BJ (cell line): Measurements from ENCODE around the gene TCF20. TPM values are rescaled to one million over a fixed set of nuclear protein-coding genes. Genes with fewer than 3 reads are reported as not detected.

ENCODE experiments used
- CTCF ChIA-PET: fragments of 350-600 bp; formaldehyde crosslinking; extraction: SDS; loops from one replicate; lab custom pipeline; 2021; ENCODE audit warnings: antibody characterized with exemption, inconsistent platforms; lab: Yijun Ruan, JAX
- POLR2A ChIA-PET: fragments of 300-600 bp; sonication (Branson Sonifier 250); formaldehyde crosslinking; extraction: SDS; loops from one replicate; lab custom pipeline; 2021; ENCODE audit warnings: antibody characterized with exemption; lab: Charles Lee
- DNase-seq: peaks from one replicate; pipeline ENCODE4 v3.0.0-alpha.2; 2011; ENCODE audit warnings: low read depth
- H3K27me3 ChIP-seq: 2 replicates; pipeline ENCODE4 v1.6.0; 2011; ENCODE audit warnings: low read length; ENCODE audit not compliant: control insufficient read depth, insufficient read depth
- H3K36me3 ChIP-seq: 2 replicates; pipeline ENCODE4 v1.5.1; 2011; ENCODE audit warnings: low read length; ENCODE audit not compliant: control insufficient read depth, insufficient read depth
- H3K4me3 ChIP-seq: 2 replicates; pipeline ENCODE4 v1.5.1; 2011; ENCODE audit warnings: low read depth, mild to moderate bottlenecking, control low read depth, low read length
- polyA plus RNA-seq: library from polyadenylated mRNA; depleted of rRNA; stranded (reverse); fragments of >200 nt; gene quantifications from 2 replicates; pipeline ENCODE4 v1.2.3, GENCODE V29; 2011
- TF ChIP-seq, protein P1 (sequence below): IDR thresholded peaks from 2 replicates; pipeline ENCODE4 v1.5.1; 2011; ENCODE audit warnings: low read depth, mild to moderate bottlenecking, control low read depth, inconsistent platforms, low read length, moderate library complexity; ENCODE audit not compliant: insufficient read depth

Gene TCF20
- polyA plus RNA-seq, 1 experiment = 19.9 TPM

DNA sequence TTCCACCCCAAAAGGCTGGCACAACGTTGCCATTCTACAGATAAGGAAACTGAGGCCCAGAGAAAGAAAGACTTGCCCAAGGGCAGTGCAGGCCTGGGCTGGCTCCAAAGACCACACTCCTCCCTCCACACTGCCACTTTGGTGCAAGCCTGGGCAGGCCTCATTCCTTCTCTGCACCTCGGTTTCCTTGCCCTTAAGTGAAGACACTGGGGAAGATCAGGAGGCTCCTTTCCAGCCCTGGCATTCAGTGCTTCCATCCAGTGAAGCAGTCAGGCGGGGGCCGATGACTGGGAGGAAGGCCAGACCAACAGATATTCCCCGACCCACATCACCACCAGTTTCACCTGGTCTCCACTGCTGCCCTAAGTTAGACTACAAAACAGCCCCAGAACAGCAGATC, 18.3 kb upstream of the TCF20 start:
- Histone ChIP-seq H3K27me3 (peaks cover 11% of the 10 kb centered on the region), H3K36me3 (no peaks in the 10 kb centered on the region), H3K4me3 (no peak overlapping the region)
- CTCF ChIA-PET = no interaction called here
- DNase-seq = no peak
- TF ChIP-seq, protein P1, sequence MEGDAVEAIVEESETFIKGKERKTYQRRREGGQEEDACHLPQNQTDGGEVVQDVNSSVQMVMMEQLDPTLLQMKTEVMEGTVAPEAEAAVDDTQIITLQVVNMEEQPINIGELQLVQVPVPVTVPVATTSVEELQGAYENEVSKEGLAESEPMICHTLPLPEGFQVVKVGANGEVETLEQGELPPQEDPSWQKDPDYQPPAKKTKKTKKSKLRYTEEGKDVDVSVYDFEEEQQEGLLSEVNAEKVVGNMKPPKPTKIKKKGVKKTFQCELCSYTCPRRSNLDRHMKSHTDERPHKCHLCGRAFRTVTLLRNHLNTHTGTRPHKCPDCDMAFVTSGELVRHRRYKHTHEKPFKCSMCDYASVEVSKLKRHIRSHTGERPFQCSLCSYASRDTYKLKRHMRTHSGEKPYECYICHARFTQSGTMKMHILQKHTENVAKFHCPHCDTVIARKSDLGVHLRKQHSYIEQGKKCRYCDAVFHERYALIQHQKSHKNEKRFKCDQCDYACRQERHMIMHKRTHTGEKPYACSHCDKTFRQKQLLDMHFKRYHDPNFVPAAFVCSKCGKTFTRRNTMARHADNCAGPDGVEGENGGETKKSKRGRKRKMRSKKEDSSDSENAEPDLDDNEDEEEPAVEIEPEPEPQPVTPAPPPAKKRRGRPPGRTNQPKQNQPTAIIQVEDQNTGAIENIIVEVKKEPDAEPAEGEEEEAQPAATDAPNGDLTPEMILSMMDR = no peak
- POLR2A ChIA-PET = no interaction called here

DNA sequence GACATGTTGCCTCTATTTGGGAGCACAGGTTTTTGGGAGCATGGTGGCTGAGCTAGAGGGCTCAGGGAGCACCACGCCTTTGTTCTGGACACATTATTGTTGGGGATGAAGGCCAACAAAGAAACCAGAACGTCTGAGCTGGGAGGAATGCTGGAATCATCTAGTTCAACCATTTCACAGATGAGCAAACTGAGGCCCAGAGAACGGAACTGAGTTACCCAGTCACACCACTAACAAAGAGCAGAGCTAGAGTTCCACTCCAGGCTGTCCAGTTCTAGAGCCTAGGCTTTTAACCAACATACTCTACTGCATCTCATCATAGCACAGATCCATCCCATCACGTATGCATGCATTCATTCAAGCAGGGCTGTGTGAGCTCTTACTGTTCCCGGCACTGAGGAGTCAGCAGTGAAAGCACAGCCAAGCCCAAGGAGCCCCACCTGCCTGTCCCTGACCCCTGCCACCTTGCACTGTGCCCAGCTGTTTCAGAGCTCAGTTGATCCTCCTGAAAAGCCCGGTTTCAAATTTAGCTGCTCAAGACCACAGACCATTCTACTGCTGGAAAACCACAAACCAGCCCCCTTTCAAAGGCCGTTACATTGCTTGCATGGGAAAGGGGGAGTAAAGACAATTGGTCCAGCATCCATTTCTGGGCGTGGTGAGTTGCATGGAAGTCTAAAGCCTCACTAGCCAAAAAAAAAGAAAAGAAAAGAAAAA, 16.9 kb upstream of the TCF20 start:
- no peak overlapping the region for H3K4me3 ChIP-seq
- peaks cover 17% of the 10 kb centered on the region for H3K27me3 ChIP-seq
- TF ChIP-seq, protein P1 = no peak
- H3K36me3 ChIP-seq = no peaks in the 10 kb centered on the region
- CTCF ChIA-PET = no interaction called here
- POLR2A ChIA-PET = no interaction called here
- no peak for DNase-seq

DNA sequence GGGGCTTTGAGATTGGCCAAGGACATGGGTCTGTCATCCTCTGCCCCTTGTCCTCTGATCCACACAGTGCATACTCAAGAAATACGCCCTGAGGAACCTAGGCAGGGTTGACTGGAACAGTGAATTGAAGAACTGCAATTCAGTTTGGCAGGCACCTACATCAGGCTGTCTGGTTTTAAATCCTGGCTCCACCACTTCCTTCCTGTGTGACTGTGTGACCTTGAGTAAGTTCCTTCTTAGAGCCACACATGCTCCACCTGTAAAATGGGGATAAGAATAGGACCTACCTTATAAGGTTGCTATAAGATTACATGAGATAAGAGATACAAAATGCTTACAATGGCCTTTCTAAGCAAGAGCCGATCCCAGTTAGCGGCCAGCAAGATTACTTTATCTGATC, 15.8 kb upstream of the TCF20 start:
- CTCF ChIA-PET = no interaction called here

DNA sequence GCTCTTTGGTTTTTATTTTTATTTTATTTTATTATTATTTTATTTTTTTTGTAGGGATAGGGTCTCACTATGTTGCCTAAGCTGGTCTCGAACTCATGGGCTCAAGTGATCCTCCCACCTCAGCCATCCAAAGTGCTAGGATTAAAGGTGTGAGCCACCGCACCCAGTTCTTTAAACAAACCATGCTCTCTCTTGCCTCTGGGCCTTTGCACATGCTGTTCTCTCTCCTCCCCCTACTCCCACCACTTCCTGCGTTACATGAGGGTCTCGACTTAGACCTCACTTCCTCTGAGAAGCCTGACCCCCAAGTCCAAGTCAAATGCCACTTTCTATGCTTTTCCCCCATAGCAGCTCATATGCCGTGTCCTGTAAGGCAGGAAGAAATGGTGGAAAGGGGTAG, 15.2 kb upstream of the TCF20 start:
- Histone ChIP-seq H3K4me3 (no peak overlapping the region), H3K36me3 (no peaks in the 10 kb centered on the region), H3K27me3 (peaks cover 19% of the 10 kb centered on the region)
- POLR2A ChIA-PET = no interaction called here
- TF ChIP-seq, protein P1 = no peak
- no peak for DNase-seq
- CTCF ChIA-PET = interaction anchor here (1.5 kb wide), 1 partner anchor 11 kb away, joined by 6 read pairs; no protein-coding TSS in a partner anchor

More for the DNA sequence above, 15.8 kb upstream of the TCF20 start:
- TF ChIP-seq, protein P1 = no peak
- H3K36me3 ChIP-seq = no peaks in the 10 kb centered on the region
- no peak for DNase-seq
- peaks cover 19% of the 10 kb centered on the region for H3K27me3 ChIP-seq
- POLR2A ChIA-PET = no interaction called here
- H3K4me3 ChIP-seq = no peak overlapping the region

DNA sequence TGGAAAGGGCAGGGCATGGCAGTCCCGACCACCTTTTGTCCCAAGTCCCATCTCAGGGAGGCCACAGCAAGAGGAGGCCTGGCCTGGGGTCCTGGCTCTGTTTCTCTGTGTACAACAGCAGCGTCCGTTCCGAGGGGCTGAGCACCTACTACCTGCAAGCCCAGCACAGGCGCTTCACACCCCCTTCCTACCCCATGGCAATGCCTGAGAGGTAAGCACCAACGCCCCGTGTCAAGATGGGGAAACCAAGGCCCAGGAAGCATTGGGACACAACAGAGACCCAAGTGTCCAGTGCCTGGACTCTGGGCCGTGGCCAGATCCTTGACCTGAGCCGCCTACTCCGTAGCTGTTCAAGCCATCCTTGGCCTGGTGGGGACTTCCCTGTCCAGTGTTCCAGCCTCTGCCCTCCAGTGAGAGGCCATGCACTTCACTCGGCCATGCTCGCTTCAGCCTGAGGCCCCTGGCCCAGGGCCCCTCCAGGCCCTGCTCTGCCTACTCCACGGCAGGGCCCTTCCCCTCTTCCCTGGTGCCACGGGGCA, 14.3 kb upstream of the TCF20 start:
- DNase-seq = no peak
- Histone ChIP-seq H3K27me3 (peaks cover 19% of the 10 kb centered on the region), H3K4me3 (no peak overlapping the region), H3K36me3 (no peaks in the 10 kb centered on the region)
- ChIA-PET POLR2A (no interaction called here), CTCF (interaction anchor here (1.5 kb wide), 1 partner anchor 10 kb away, joined by 6 read pairs; no protein-coding TSS in a partner anchor)
- TF ChIP-seq, protein P1 = no peak
